Middle frontal gyrus (tissue), 1 donor: Measurements from ENCODE around the gene CDC42EP4.

Source experiments
- DNase-seq: peaks from one replicate; pipeline ENCODE4 v3.0.0-alpha.2; 2015; ENCODE audit warnings: low spot score; ENCODE audit errors: extremely low spot score

Gene CDC42EP4

GRCh38 chr17:73256220-73256619 is 55.6 kb downstream of the CDC42EP4 start:
- DNase-seq: no peak

GRCh38 chr17:73255671-73256181 is 56.1 kb downstream of the CDC42EP4 start:
- no peak for DNase-seq

DNA sequence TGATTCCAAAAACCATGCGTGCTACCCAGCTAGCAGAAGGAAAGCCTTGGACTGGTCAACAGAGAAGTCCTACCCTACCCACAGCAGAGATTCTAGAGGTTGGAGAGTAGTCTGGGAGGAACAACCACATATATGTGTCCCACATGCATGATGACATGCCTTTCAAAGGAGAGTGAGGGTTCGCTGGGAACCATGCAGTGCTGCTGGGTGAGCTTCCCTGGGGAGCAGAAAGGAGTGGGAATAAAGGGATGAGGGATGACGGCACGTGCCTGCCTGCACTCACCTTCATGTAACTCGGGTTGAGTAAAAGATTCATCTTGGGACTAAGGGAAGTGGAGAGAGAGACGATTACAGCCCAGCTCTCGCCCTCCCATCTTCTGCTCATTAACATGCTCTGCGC is 59.9 kb downstream of the CDC42EP4 start:
- DNase-seq: no peak

DNA sequence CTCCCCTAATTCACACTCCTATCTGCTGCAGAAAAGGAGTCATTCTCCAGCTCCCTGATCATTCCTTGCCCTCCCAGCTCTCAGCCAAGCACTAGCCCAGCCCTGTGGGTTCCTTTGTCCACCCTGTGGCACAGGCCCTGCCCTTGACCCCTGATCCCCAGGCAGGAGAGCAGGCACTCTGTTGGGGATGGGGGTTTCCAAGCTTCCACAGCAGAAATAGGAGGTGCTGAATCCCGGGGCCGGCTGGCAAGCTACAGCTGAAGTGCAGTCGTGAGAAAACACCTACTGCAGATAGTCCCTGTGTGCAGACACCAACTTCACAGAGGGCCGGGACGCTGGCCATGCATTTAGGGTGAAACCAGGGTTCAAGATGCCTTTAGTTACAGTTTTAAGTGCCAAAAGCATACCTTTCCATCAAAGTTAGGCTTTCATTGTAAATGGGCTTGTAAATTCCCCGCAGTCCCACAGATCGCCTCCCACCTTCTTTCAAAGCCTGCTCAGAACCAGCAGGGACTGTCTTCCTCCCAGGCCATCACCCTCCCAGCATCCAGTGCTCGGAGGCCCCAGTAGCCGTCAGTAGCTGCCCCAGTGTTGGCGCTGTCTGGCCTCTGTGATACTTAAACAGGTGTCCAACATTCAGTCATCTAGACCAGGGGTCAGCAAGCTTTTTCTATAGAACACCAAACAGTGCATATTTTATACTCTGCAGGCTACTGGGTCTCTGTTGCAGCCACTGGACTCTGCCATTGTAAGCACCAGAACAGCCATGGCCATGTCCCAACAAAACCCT is 60.8 kb downstream of the CDC42EP4 start:
- no peak for DNase-seq

DNA sequence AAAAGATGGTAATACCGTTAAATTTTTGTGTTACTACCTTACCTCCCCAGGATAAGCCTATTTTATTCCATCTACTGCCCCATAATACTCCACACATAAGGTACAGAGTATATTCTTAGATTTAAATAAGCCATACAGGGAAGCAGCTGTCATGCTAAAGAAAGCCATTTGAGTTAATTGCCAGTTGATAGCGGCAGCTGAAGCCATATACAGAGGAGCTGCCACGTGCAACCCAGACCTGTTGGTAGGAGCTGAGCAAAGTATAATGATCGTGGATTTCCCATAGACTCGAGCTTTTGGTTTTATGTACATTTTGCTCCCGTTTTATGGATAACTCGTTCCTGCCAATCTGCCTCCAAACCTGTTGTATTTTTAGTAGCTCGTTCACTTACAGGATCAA is 62.1 kb downstream of the CDC42EP4 start:
- no peak for DNase-seq

DNA sequence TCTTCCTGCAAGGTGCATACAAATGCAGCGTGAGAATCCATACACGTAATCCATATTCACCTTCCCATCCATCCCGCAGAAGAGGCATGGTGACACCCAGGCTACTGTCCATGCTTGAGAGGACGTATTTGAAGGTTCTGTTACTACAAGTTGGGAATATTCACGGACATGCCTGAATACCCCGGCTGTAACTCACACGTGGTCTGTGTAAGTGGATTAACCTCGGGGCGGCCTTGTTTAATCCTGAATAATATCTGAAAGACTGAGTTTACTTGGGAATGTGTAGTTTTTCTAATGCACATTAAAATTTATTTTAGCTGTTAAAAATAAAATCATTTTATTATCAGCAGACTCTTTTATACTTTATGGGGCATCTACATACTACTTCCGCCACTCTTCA is 63.3 kb downstream of the CDC42EP4 start:
- DNase-seq: no peak

GRCh38 chr17:73247726-73248125 is 64.1 kb downstream of the CDC42EP4 start:
- DNase-seq: no peak

DNA sequence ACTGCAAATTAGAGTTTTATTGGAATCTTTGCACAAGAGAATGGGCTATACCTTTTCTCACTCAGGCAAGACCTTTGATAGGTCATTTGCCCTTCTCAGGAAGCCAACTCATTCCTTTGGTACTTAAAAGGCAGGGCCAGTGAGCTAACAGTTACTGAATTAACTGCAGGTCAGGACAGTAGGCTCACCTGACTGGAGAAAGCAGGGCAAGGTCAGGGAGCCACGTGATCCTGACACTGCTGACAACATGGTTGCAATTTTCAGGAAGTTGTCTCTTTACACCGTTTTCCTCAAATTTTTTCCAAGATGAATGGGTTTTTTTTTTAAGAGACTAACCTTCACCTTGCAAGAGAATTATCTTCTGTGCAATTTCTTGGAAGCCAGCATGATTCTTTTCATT is 71.2 kb downstream of the CDC42EP4 start:
- no peak for DNase-seq

DNA sequence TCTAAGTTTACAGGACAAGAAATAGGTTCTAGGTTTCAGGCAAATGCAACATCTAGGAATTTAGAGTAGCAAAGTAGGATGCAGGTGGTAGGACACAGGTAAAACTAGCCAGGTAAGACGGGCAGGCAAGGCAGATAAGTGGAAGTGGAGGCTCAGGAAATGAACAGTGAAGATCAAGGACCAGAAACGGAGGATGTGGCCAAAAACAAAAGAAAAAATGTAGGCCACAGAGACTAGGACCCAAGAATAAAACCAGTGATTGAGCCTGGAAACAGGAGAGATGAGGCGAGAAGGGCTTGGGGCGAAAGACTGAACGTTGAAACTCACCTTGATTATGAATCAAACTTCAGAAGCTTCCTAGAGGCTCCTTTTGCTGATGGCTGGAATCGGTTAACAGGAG is 74.1 kb downstream of the CDC42EP4 start:
- no peak for DNase-seq

- no peak for DNase-seq
Measured at GRCh38 chr17:73234736-73235135, 77.1 kb downstream of the CDC42EP4 start.
